ENCODE measurements around the gene POLR1H.

Gene POLR1H

DNA sequence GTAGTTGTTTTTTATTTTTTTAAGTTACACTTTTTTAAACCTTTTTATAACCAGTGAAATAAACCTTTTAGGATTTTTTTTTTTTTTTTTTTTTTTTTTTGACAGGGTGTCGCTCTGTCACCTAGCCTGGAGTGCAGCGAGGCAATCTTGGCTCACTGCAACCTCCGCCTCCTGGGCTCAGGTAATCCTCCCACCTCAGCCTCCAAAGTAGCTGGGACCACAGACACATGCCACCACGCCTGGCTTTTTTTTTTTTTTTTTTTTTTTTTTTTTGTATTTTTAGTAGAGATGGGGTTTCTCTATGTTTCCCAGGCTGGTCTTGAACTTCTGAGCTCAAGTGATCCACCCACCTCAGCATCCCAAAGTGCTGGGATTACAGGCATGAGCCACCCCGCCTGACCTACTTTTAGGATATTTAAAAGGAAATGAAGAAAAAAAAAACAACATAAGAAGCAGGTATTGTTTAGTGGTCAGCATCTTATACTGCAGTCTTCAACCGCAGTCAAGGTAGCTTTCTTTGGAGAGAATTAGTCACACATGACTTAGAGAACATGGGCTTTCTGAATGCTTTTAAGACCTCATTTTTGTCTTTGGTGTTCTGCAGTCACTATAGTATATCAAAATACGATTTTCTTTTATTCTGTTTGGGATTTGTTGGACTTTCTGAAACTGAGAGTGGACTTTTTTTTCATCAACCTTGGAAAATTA is 1.6 kb downstream of the POLR1H start:
- DNase-seq (ENCODE audit: low read depth) = no peak

DNA sequence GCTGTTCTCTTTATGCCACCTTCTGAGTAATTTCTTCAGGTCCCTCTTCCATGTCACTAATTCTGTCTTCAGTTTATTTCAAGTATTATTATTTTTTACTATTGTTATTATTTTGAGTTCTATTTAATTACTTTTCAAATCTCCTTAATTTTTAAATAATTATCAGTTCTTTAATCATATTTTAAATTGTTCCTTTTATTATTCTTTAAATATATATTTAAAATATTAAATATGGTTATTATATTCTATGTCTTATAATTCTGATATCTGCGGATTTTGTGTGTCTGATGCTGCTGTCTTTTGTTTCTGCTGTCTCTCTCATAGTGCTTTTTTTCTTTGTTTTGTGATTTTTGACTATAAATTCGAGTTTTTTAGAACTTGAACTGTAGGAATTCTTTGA is 2.2 kb downstream of the POLR1H start:
- no peak for DNase-seq (ENCODE audit: low read depth)

DNA sequence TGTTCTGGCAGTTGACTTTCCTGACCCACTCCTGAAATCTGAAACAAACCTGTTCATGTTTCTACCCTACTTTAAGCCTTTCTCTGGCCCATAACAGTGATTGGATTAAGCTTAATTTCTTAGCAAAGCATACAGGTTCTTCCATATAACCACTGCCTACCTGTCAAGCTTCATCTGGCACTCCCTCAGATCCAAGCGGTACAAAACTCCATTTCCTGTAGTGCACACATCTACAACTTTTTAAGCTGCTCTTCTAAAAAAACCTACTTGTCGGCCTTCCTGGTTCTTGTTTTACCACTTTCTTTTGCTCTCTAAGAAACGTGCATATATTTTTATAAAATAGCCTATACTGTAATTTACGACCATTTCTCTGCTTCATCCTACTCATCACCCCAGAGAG is 5.0 kb downstream of the POLR1H start:
- no peak for DNase-seq (ENCODE audit: low read depth)

GRCh38 chr6:30066577-30067459 is 5.8 kb downstream of the POLR1H start, which contains the start of gene PPP1R11:
TSS of gene PPP1R11 (plus strand) at chr6:30067198. CDS start at chr6:30067411, 213 bp downstream.
- peak; percentile 96 for DNase-seq (ENCODE audit: low read depth)

DNA sequence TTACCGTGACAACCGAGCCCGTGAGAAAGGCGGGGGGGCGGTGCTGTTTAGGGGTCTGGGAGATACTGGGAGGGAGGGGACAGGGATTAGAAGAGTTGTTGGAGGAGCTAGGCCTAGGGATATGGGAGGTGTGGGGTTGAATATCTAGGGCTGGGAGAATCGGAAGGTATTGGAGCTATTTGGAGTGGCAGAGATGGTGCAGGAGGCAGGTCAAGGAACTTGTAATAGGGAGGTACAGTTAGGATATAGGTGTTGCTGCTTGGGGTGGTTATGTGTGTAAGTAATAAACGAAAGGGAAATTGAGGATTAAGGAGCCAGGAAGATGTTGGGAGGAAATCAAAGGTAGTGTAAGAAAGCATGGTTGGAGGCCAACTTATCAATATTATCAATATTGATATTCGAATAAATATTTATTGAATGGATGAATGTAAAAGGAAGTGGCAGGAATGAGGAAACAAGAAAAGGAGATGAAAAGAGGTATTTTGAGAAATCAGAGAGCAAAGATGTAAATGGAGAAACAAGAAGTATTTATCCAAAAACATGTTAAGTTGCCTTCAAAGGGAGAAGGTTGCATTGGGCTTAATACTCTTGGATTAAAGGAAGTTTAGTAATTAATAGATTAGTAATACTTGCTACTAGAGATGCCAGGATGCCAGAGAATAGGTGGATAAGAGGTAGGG is 6.5 kb downstream of the POLR1H start:
- no peak for DNase-seq (ENCODE audit: low read depth)

DNA sequence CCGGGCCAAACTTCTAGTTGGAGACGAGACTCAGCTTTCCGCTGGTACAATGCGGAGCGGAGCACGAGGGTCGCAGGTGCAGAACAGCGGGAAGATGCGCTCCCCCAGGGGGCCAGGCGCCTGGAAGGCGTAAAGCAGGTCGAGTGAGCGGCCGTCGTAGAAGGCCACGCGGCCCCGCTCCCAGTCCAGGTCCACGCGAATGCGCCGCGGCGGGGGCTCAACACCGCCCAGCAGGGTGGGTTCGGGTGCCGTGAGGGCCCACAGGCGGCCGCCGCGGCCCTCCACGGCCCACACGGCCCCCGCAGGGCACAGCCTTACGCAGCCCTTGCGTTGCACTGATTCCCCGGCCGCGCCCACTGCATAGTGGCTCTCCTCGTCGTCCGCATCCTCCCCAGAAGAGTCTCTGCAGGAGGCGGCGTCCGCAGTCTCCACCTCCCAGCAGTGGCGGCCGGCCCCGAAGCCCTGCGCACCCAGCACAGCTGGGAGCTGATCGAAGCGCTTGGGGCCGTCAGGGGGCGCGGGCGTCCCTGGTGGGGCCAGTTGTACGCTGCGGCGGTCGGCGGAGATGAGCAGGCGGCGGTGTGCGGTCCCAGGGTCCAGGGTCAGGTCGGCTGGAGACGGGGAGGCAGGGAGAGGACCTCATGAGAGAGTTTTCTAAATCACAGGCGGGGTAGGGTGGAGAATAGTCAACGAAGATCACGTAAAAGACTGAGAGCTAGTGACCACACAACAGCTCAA is 10.2 kb downstream of the POLR1H start:
- no peak for DNase-seq (ENCODE audit: low read depth)

GRCh38 chr6:30071858-30072257 is 10.8 kb downstream of the POLR1H start:
- DNase-seq (ENCODE audit: low read depth) = no peak

GRCh38 chr6:30073489-30074235 is 12.6 kb downstream of the POLR1H start:
- no peak for DNase-seq (ENCODE audit: low read depth)

DNA sequence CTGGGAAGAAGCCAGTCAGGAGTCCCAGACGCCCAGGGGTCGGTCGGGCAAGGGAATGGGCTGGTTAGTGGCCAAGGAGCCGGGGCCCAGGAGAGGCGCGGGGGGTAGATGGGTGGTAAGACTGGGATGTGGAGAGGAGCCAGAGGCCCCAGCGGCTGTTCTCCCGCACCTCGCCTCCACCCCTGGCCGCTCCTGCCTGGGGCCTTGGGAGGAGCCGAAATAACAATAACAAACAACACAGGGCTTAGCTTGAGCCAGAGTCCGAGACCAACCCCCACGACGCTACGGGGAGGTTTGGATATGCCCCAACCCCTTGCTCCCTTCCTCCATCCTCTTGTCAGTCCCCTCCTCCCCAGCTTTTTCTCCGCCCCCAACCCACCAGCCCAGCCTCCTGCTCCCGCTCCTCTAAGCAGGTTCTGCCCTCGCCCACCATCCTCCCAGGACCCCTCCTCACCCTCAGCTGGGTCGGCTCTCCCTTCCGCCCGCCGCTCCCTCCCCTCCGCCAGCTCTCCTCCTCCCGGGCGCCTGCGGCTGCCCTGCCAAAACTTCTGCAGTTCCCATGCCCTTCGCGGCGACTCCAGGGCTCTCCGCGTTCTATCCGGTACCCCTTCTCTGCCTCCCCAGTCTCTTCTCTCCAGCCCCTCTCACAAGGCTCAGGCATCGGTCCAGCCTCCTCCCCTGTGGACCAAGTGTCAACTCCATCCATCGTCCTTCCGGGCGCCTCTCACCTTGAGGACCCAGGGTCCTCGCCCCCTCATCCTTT is 13.4 kb downstream of the POLR1H start:
- no peak for DNase-seq (ENCODE audit: low read depth)

GRCh38 chr6:30075094-30075789 is 14.2 kb downstream of the POLR1H start, which contains the start of gene RNF39:
TSS of gene RNF39 (minus strand) at chr6:30075769. CDS start at chr6:30075585, 184 bp downstream.
- DNase-seq (ENCODE audit: low read depth) = no peak

- no peak for DNase-seq (ENCODE audit: low read depth)
Observed at GRCh38 chr6:30075790-30076732, 15.0 kb downstream of the POLR1H start.

- no peak for DNase-seq (ENCODE audit: low read depth)
Observed at GRCh38 chr6:30077218-30077617, 16.2 kb downstream of the POLR1H start.

DNA sequence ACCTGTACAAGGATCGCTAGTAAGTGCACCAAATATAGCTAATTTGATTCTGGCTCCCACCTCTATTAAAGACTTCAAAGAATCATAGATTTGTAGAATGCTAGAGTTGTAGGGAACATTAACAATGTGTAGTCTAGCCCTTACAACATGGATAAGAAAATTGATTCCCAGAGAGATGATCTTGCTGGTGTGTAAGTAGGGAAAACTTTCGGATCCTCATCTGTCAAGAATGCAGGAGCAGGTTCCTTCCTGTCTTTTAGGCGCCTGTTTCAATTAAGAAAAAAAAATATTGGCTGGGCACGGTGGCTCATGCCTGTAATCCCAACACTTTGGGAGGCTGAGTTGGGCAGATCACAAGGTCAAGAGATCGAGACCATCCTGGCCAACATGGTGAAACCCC is 26.8 kb downstream of the POLR1H start:
- no peak for DNase-seq (ENCODE audit: low read depth)

DNA sequence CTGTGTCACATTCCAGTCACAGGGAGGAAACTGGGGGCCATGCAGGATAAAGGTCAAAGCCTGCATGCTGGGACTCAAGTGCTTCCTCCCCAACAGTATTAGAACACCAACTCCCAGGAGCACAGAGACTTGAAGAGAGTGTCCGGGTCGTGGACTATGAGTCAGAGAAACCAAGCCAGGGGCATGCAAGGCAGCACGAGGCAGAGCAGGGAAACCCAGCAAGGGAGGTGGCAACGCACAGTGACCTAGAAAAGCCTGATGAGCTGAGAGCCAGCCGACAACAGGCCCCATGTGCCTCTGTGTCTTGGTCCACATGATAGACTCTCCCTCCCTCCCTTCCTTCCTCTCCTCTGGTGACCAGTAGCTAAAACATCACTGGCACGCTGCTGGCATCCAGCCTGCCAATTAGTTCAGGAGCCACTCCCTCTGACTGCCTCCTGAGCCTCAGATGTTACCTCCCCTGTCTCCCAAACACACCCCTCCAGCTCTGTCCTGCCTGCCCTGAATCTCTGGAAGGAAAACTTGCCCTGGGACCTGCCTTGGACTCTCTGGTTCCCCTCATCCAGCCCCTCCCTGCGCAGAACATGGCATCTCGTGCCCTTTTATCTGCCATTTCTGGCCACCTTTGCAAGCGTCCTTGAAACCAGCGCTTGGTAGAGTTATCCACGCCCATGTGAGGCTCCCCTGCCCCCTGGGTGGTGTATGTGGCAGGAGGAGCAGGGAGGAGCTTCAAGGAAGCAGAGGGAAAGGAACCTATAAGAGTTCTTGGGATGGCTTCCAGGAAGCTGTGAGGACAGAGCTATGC is 30.7 kb downstream of the POLR1H start:
- DNase-seq (ENCODE audit: low read depth) = no peak

- no peak for DNase-seq (ENCODE audit: low read depth)
Observed at GRCh38 chr6:30092852-30093543, 31.9 kb downstream of the POLR1H start.

DNA sequence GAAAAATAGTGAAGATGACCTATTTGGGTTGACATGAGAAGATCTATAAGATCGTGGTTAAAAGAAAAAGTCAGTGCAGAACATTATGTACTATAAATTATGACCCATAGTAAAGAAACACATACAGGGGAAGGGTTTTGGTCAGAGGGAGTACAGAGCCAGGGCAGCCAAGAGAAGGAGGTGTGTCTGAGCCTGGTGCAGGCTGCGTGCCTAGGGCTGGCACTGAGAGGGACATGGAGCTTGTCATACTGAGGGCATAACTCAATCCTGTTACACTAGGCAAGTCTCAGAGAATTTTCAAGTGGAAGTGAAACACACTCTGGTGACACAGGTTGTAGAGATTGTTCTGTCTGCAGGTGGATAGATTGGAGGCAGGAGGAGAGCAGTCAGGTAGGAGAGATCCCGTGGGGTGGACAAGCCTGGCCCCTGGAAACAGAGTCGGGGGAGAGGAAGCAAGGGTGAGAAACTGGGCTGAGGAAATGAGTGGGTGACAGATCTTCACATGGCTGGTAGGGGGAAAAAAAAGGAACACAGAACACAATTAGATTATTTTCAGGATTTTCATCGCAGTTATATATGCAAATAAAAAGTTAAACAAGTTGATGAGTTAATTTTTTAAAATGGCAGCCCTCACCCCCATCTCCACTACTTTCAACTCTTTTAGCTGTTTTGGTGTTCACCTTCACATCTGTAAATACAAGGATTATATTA is 33.0 kb downstream of the POLR1H start:
- DNase-seq (ENCODE audit: low read depth) = no peak
